ENCODE data around the gene HYLS1. TPM values are rescaled to one million over a fixed set of nuclear protein-coding genes. Genes with fewer than 3 reads are reported as not detected.
A peak's percentile ranks its signal among the peaks of the same experiment; 100 is the strongest.

Gene HYLS1
- total RNA-seq, 1 experiment from 2014 or later = 6.9 TPM

GRCh38 chr11:125932301-125932700 lies 44.8 kb downstream of the HYLS1 start:
- DNase-seq (ENCODE audit: low spot score) = no peak

GRCh38 chr11:125933030-125933813 lies 45.8 kb downstream of the HYLS1 start:
- DNase-seq (ENCODE audit: low spot score) = no peak

GRCh38 chr11:125934473-125934872 lies 47.0 kb downstream of the HYLS1 start:
- no peak for DNase-seq (ENCODE audit: low spot score)

GRCh38 chr11:125935056-125935455 lies 47.6 kb downstream of the HYLS1 start:
- no peak for DNase-seq (ENCODE audit: low spot score)

- DNase-seq (ENCODE audit: low spot score) = no peak
These were observed 48.2 kb downstream of the HYLS1 start for GRCh38 chr11:125935618-125936199.

GRCh38 chr11:125938418-125938817 lies 51.0 kb downstream of the HYLS1 start:
- DNase-seq (ENCODE audit: low spot score) = no peak

GRCh38 chr11:125939081-125939521 lies 51.6 kb downstream of the HYLS1 start:
- DNase-seq (ENCODE audit: low spot score) = no peak

GRCh38 chr11:125940145-125940544 lies 52.7 kb downstream of the HYLS1 start:
- DNase-seq (ENCODE audit: low spot score) = no peak

GRCh38 chr11:125941267-125941618 lies 53.8 kb downstream of the HYLS1 start:
- no peak for DNase-seq (ENCODE audit: low spot score)

GRCh38 chr11:125941619-125942611 lies 54.4 kb downstream of the HYLS1 start:
- peak; percentile 83 for DNase-seq (ENCODE audit: low spot score)

- DNase-seq (ENCODE audit: low spot score) = no peak
These were observed 55.4 kb downstream of the HYLS1 start for GRCh38 chr11:125942771-125943428.

- DNase-seq (ENCODE audit: low spot score) = no peak
These were observed 56.3 kb downstream of the HYLS1 start for GRCh38 chr11:125943661-125944349.

GRCh38 chr11:125944350-125945010 lies 57.0 kb downstream of the HYLS1 start:
- no peak for DNase-seq (ENCODE audit: low spot score)

GRCh38 chr11:125945011-125945796 lies 57.7 kb downstream of the HYLS1 start:
- DNase-seq (ENCODE audit: low spot score) = no peak

GRCh38 chr11:125945797-125946520 lies 58.5 kb downstream of the HYLS1 start, which contains the start of gene VSIG10L2:
Gene VSIG10L2 (plus strand): TSS chr11:125946044. CDS start chr11:125946056, 12 bp downstream.
- DNase-seq (ENCODE audit: low spot score) = no peak

GRCh38 chr11:125946712-125947418 lies 59.4 kb downstream of the HYLS1 start:
- no peak for DNase-seq (ENCODE audit: low spot score)

- DNase-seq (ENCODE audit: low spot score) = no peak
These were observed 60.2 kb downstream of the HYLS1 start for GRCh38 chr11:125947419-125948277.

Measured in HT-29 (cell line).